ENCODE results near the gene NLRP3. TPM values are rescaled to one million over a fixed set of nuclear protein-coding genes. Genes with fewer than 3 reads are reported as not detected.

The NLRP3 gene
- total and polyA plus RNA-seq, 4 donors, result 0.28 to 1.9 (median 0.61) TPM

GRCh38 chr1:247387096-247387495 is 28.9 kb upstream of the NLRP3 start:
- DNase-seq (ENCODE audit: low spot score), result no peak
- no peaks in the 10 kb centered on the region for H3K27me3 ChIP-seq (ENCODE audit: control insufficient read depth in 4 of 4, insufficient read depth in 4 of 4, low read length in 3 of 4)
- TF ChIP-seq ZBTB33 (IDR thresholded peaks at IDR 0.05), result no peak
- TF ChIP-seq TAF1 (conservative IDR thresholded peaks at IDR 0.05), result no peak
- TF ChIP-seq EGR1 (IDR thresholded peaks at IDR 0.05; ENCODE audit: low read depth in 2 of 2), result no peak
- no peaks in the 10 kb centered on the region for H3K36me3 ChIP-seq (ENCODE audit: control insufficient read depth in 4 of 4, insufficient read depth in 3 of 4, low read depth in 1 of 4, low read length in 3 of 4)
- H3K9ac ChIP-seq (ENCODE audit: low read depth in 1 of 2, low read length in 2 of 2), result no peak overlapping the region
- no peaks in the 10 kb centered on the region for H3K9me3 ChIP-seq (ENCODE audit: control insufficient read depth in 4 of 4, low read length in 3 of 4)
- no peak overlapping the region for H3K27ac ChIP-seq (ENCODE audit: low read depth in 1 of 2, low read length in 2 of 2)
- WGBS, result 66% methylated on average over 4 of the region's 4 CpGs
- H3K4me1 ChIP-seq (ENCODE audit: control insufficient read depth in 4 of 4, insufficient read depth in 4 of 4, low read length in 3 of 4), result peaks cover 0 to 3% (median 0%) of the 10 kb centered on the region in 4 donors
- no peak overlapping the region for H3K4me3 ChIP-seq (ENCODE audit: low read depth in 1 of 3, low read length in 3 of 3)

GRCh38 chr1:247387565-247387964 is 28.4 kb upstream of the NLRP3 start:
- TF ChIP-seq EGR1 (IDR thresholded peaks at IDR 0.05; ENCODE audit: low read depth in 2 of 2) (no peak), RAD21 (IDR thresholded peaks at IDR 0.05) (no peak), HNF4A (conservative IDR thresholded peaks at IDR 0.05) (no peak), RXRA (IDR thresholded peaks at IDR 0.05) (no peak), CTCF (IDR thresholded peaks at IDR 0.05; ENCODE audit: low read depth, low read length, missing input control) (no peak)
- Histone ChIP-seq H3K36me3 (ENCODE audit: control insufficient read depth in 4 of 4, insufficient read depth in 3 of 4, low read depth in 1 of 4, low read length in 3 of 4) (no peaks in the 10 kb centered on the region), H3K4me3 (ENCODE audit: low read depth in 1 of 3, low read length in 3 of 3) (no peak overlapping the region), H3K9me3 (ENCODE audit: control insufficient read depth in 4 of 4, low read length in 3 of 4) (no peaks in the 10 kb centered on the region), H3K27me3 (ENCODE audit: control insufficient read depth in 4 of 4, insufficient read depth in 4 of 4, low read length in 3 of 4) (no peaks in the 10 kb centered on the region), H3K4me1 (ENCODE audit: control insufficient read depth in 4 of 4, insufficient read depth in 4 of 4, low read length in 3 of 4) (peaks cover 0 to 3% (median 0%) of the 10 kb centered on the region in 4 donors), H3K9ac (ENCODE audit: low read depth in 1 of 2, low read length in 2 of 2) (no peak overlapping the region), H3K27ac (ENCODE audit: low read depth in 1 of 2, low read length in 2 of 2) (no peak overlapping the region)
- WGBS, result 61% methylated on average over 5 of the region's 5 CpGs
- DNase-seq (ENCODE audit: low spot score), result no peak

GRCh38 chr1:247390116-247390791 is 25.7 kb upstream of the NLRP3 start:
- no peak overlapping the region for H3K27ac ChIP-seq (ENCODE audit: low read depth in 1 of 2, low read length in 2 of 2)

More at GRCh38 chr1:247390116-247390791, 25.7 kb upstream of the NLRP3 start:
- WGBS, result 15% methylated on average over 13 of the region's 13 CpGs
- no peaks in the 10 kb centered on the region for H3K36me3 ChIP-seq (ENCODE audit: control insufficient read depth in 4 of 4, insufficient read depth in 3 of 4, low read depth in 1 of 4, low read length in 3 of 4)
- H3K9ac ChIP-seq (ENCODE audit: low read depth in 1 of 2, low read length in 2 of 2), result no peak overlapping the region
- peak; percentile 72 for DNase-seq (ENCODE audit: low spot score)
- peaks cover 0 to 3% (median 0%) of the 10 kb centered on the region in 4 donors for H3K4me1 ChIP-seq (ENCODE audit: control insufficient read depth in 4 of 4, insufficient read depth in 4 of 4, low read length in 3 of 4)
- H3K4me3 ChIP-seq (ENCODE audit: low read depth in 1 of 3, low read length in 3 of 3), result no peak overlapping the region
- no peaks in the 10 kb centered on the region for H3K27me3 ChIP-seq (ENCODE audit: control insufficient read depth in 4 of 4, insufficient read depth in 4 of 4, low read length in 3 of 4)
- H3K9me3 ChIP-seq (ENCODE audit: control insufficient read depth in 4 of 4, low read length in 3 of 4), result no peaks in the 10 kb centered on the region
- no peak for TF ChIP-seq ATF3 (IDR thresholded peaks at IDR 0.05)
- peak in 1 of 2 donors; percentile 4 for TF ChIP-seq GABPA (IDR thresholded peaks at IDR 0.05 in 1 of 2, conservative IDR thresholded peaks at IDR 0.05 in 1 of 2)
- TF ChIP-seq TAF1 (conservative IDR thresholded peaks at IDR 0.05), result no peak
- TF ChIP-seq FOXA1 (IDR thresholded peaks at IDR 0.05), result no peak
- peak; percentile 81 to 87 for TF ChIP-seq RAD21 (IDR thresholded peaks at IDR 0.05)
- peak; percentile 74 for TF ChIP-seq CTCF (IDR thresholded peaks at IDR 0.05; ENCODE audit: low read depth, low read length, missing input control)
